Activated T-cell treated with anti-CD3 and anti-CD28 coated beads, Interleukin-2, amount 50 U/mL, for 4 hours (primary cell): Measurements from ENCODE around the gene TMEM30A. TPM values are rescaled to one million over a fixed set of nuclear protein-coding genes. Genes with fewer than 3 reads are reported as not detected.

Experiments used
- ATAC-seq, 2 donors: fragments of 200-7000 bp; cut with Tn5 transposase; one replicate each; pipeline ENCODE4 v1.10.0; 2021
- DNase-seq: peaks from one replicate; pipeline ENCODE4 v3.0.0-alpha.2; 2020
- H3K27me3 Mint-ChIP-seq: one replicate; pipeline ENCODE4 v1.8.0; 2021; ENCODE audit warnings: low read depth, mixed read lengths
- H3K36me3 Mint-ChIP-seq: one replicate; pipeline ENCODE4 v1.8.0; 2022; ENCODE audit warnings: mixed read lengths; ENCODE audit not compliant: insufficient read depth
- H3K4me1 Mint-ChIP-seq: one replicate; pipeline ENCODE4 v1.8.0; 2021; ENCODE audit warnings: low read depth, mixed read lengths
- H3K4me3 Mint-ChIP-seq: one replicate; pipeline ENCODE4 v1.8.0; 2021; ENCODE audit warnings: mild to moderate bottlenecking, moderate library complexity, mixed read lengths
- H3K9me3 Mint-ChIP-seq: one replicate; pipeline ENCODE4 v1.8.0; 2021; ENCODE audit warnings: mixed read lengths
- total RNA-seq, 3 donors: library from RNA; stranded (reverse); gene quantifications; one replicate each; pipeline ENCODE4 v1.2.1, GENCODE V29; 2021

Gene TMEM30A
- total RNA-seq, 3 donors from 2014 or later, result 47.7 to 60.4 (median 55.7) TPM

- Mint-ChIP-seq H3K36me3 (no peaks in the 10 kb centered on the region), H3K27me3 (peaks cover 5% of the 10 kb centered on the region), H3K9me3 (no peaks in the 10 kb centered on the region), H3K4me1 (peaks cover 5% of the 10 kb centered on the region), H3K4me3 (no peak overlapping the region)
- DNase-seq (no peak), ATAC-seq (no peak)
Observed at GRCh38 chr6:75301537-75301936, 16.9 kb upstream of the TMEM30A start.

GRCh38 chr6:75301088-75301487 is 16.5 kb upstream of the TMEM30A start:
- Mint-ChIP-seq H3K4me3 (no peak overlapping the region), H3K9me3 (no peaks in the 10 kb centered on the region), H3K36me3 (no peaks in the 10 kb centered on the region), H3K27me3 (peaks cover 3% of the 10 kb centered on the region), H3K4me1 (peaks cover 3% of the 10 kb centered on the region)
- no peak for ATAC-seq
- no peak for DNase-seq

- ATAC-seq, result no peak
- H3K36me3 Mint-ChIP-seq, result no peaks in the 10 kb centered on the region
Observed at GRCh38 chr6:75300531-75300855, 15.9 kb upstream of the TMEM30A start.

GRCh38 chr6:75299801-75300530 is 15.4 kb upstream of the TMEM30A start:
- H3K36me3 Mint-ChIP-seq, result no peaks in the 10 kb centered on the region
- no peak overlapping the region for H3K4me3 Mint-ChIP-seq
- H3K9me3 Mint-ChIP-seq, result no peaks in the 10 kb centered on the region
- no peaks in the 10 kb centered on the region for H3K27me3 Mint-ChIP-seq
- DNase-seq (no peak), ATAC-seq (no peak)
- no peaks in the 10 kb centered on the region for H3K4me1 Mint-ChIP-seq

More at GRCh38 chr6:75300531-75300855, 15.9 kb upstream of the TMEM30A start:
- Mint-ChIP-seq H3K27me3 (no peaks in the 10 kb centered on the region), H3K9me3 (no peaks in the 10 kb centered on the region), H3K4me1 (no peaks in the 10 kb centered on the region), H3K4me3 (no peak overlapping the region)
- no peak for DNase-seq

GRCh38 chr6:75296811-75297779 is 12.5 kb upstream of the TMEM30A start:
- Mint-ChIP-seq H3K36me3 (no peaks in the 10 kb centered on the region), H3K27me3 (no peaks in the 10 kb centered on the region), H3K4me1 (no peaks in the 10 kb centered on the region), H3K4me3 (no peak overlapping the region), H3K9me3 (no peaks in the 10 kb centered on the region)
- DNase-seq (no peak), ATAC-seq (no peak)

GRCh38 chr6:75292555-75292954 is 8.0 kb upstream of the TMEM30A start:
- Mint-ChIP-seq H3K27me3 (no peaks in the 10 kb centered on the region), H3K9me3 (no peaks in the 10 kb centered on the region), H3K4me1 (peaks cover 9% of the 10 kb centered on the region), H3K36me3 (peaks cover 6% of the 10 kb centered on the region), H3K4me3 (no peak overlapping the region)
- ATAC-seq, result no peak
- no peak for DNase-seq

- Mint-ChIP-seq H3K4me1 (peaks cover 17% of the 10 kb centered on the region), H3K9me3 (no peaks in the 10 kb centered on the region), H3K36me3 (peaks cover 6% of the 10 kb centered on the region), H3K4me3 (no peak overlapping the region), H3K27me3 (no peaks in the 10 kb centered on the region)
- DNase-seq (no peak), ATAC-seq (no peak)
Observed at GRCh38 chr6:75291744-75292143, 7.2 kb upstream of the TMEM30A start.

GRCh38 chr6:75291331-75291730 is 6.7 kb upstream of the TMEM30A start:
- Mint-ChIP-seq H3K4me1 (peaks cover 22% of the 10 kb centered on the region), H3K27me3 (no peaks in the 10 kb centered on the region), H3K9me3 (no peaks in the 10 kb centered on the region), H3K4me3 (no peak overlapping the region), H3K36me3 (peaks cover 6% of the 10 kb centered on the region)
- ATAC-seq (no peak), DNase-seq (no peak)

- no peak for ATAC-seq
- Mint-ChIP-seq H3K36me3 (peaks cover 6% of the 10 kb centered on the region), H3K27me3 (no peaks in the 10 kb centered on the region), H3K4me1 (peaks cover 23% of the 10 kb centered on the region), H3K9me3 (no peaks in the 10 kb centered on the region), H3K4me3 (no peak overlapping the region)
- DNase-seq, result no peak
Observed at GRCh38 chr6:75290136-75290945, 5.7 kb upstream of the TMEM30A start.

- Mint-ChIP-seq H3K4me3 (no peak overlapping the region), H3K4me1 (peaks cover 23% of the 10 kb centered on the region), H3K27me3 (no peaks in the 10 kb centered on the region), H3K36me3 (peaks cover 6% of the 10 kb centered on the region), H3K9me3 (no peaks in the 10 kb centered on the region)
- DNase-seq (no peak), ATAC-seq (no peak)
Observed at GRCh38 chr6:75288023-75288422, 3.4 kb upstream of the TMEM30A start.

- Mint-ChIP-seq H3K27me3 (no peaks in the 10 kb centered on the region), H3K4me1 (peaks cover 27% of the 10 kb centered on the region), H3K36me3 (peaks cover 6% of the 10 kb centered on the region), H3K9me3 (no peaks in the 10 kb centered on the region), H3K4me3 (no peak overlapping the region)
- DNase-seq (no peak), ATAC-seq (no peak)
Observed at GRCh38 chr6:75287424-75287823, 2.8 kb upstream of the TMEM30A start.

- no peaks in the 10 kb centered on the region for H3K27me3 Mint-ChIP-seq
- peaks cover 30% of the 10 kb centered on the region for H3K4me1 Mint-ChIP-seq
- no peaks in the 10 kb centered on the region for H3K9me3 Mint-ChIP-seq
- no peak for DNase-seq
- peak overlapping the region; percentile 34 for H3K4me3 Mint-ChIP-seq
- H3K36me3 Mint-ChIP-seq, result peaks cover 6% of the 10 kb centered on the region
- no peak for ATAC-seq
Observed at GRCh38 chr6:75286955-75287354, 2.4 kb upstream of the TMEM30A start.

GRCh38 chr6:75285283-75285639 is 669 bp upstream of the TMEM30A start:
- Mint-ChIP-seq H3K36me3 (peaks cover 6% of the 10 kb centered on the region), H3K9me3 (no peaks in the 10 kb centered on the region), H3K4me1 (peaks cover 43% of the 10 kb centered on the region), H3K27me3 (no peaks in the 10 kb centered on the region), H3K4me3 (no peak overlapping the region)
- ATAC-seq (no peak), DNase-seq (no peak)

GRCh38 chr6:75283907-75284631 is 523 bp downstream of the TMEM30A start:
- no peak for DNase-seq
- Mint-ChIP-seq H3K27me3 (no peaks in the 10 kb centered on the region), H3K9me3 (no peaks in the 10 kb centered on the region), H3K36me3 (peaks cover 2% of the 10 kb centered on the region), H3K4me1 (peaks cover 49% of the 10 kb centered on the region), H3K4me3 (no peak overlapping the region)
- ATAC-seq, result peak; percentile 15 to 27
